Vagina (tissue), 2 donors: ENCODE results near the gene ALDH1L1. TPM values are rescaled to one million over a fixed set of nuclear protein-coding genes. Genes with fewer than 3 reads are reported as not detected.
A peak's percentile ranks its signal among the peaks of the same experiment; 100 is the strongest.

Experiments
- DNase-seq, 2 donors: peaks; one replicate each; pipeline ENCODE4 v3.0.0-alpha.2; 2017; ENCODE audit errors: extremely low spot score in 2 of 2
- H3K27ac ChIP-seq: fragments of 200-600 bp; sonication (generic); one replicate; pipeline ENCODE4 v1.5.1; 2019
- H3K27me3 ChIP-seq: fragments of 200-600 bp; sonication (generic); one replicate; pipeline ENCODE4 v1.5.1; 2019
- H3K36me3 ChIP-seq, 2 donors: fragments of 200-600 bp; sonication (generic); one replicate each; pipeline ENCODE4 v1.5.1; 2017 to 2019
- H3K4me1 ChIP-seq: fragments of 200-600 bp; sonication (generic); one replicate; pipeline ENCODE4 v1.5.1; 2019
- H3K4me3 ChIP-seq, 2 donors: fragments of 200-600 bp; sonication (generic); 1 replicate in 1 of 2; 2 replicates in 1 of 2; pipeline ENCODE4 v1.5.1; 2016 to 2019
- H3K9me3 ChIP-seq: fragments of 200-600 bp; sonication (generic); one replicate; pipeline ENCODE4 v1.5.1; 2019
- CTCF ChIP-seq, 3 experiments: fragments of 450-650 bp in 2 of 3; fragments of 200-600 bp in 1 of 3; sonication (generic) in 1 of 3; IDR thresholded peaks; one replicate each; pipeline ENCODE4 v1.5.1; 2017 to 2019; ENCODE audit warnings: antibody characterized with exemption in 3 of 3, mild to moderate bottlenecking in 2 of 3, moderate library complexity in 2 of 3
- POLR2A ChIP-seq, 2 donors: fragments of 450-650 bp; IDR thresholded peaks; one replicate each; pipeline ENCODE4 v1.6.1; 2017; ENCODE audit warnings: antibody characterized with exemption in 2 of 2, mild to moderate bottlenecking in 2 of 2, moderate library complexity in 2 of 2
- POLR2AphosphoS5 ChIP-seq, 2 donors: sonication (generic); formaldehyde crosslinking; IDR thresholded peaks; one replicate each; pipeline ENCODE4 v1.9.0; 2017; ENCODE audit warnings: antibody characterized with exemption in 2 of 2, mild to moderate bottlenecking in 2 of 2, low read depth in 1 of 2; ENCODE audit not compliant: insufficient read depth in 1 of 2
- intact Hi-C: fragments of 100-400 bp; cut with DNase I; formaldehyde crosslinking; loops from one replicate; pipeline ENCODE4 v1.15.1; 2023
- total RNA-seq: library from RNA; depleted of rRNA; stranded (reverse); fragments of >200 nt; gene quantifications from one replicate; pipeline ENCODE4 v1.2.3, GENCODE V29; 2016

The ALDH1L1 gene
- total RNA-seq, 1 donor from 2014 or later = 19.2 TPM

DNA sequence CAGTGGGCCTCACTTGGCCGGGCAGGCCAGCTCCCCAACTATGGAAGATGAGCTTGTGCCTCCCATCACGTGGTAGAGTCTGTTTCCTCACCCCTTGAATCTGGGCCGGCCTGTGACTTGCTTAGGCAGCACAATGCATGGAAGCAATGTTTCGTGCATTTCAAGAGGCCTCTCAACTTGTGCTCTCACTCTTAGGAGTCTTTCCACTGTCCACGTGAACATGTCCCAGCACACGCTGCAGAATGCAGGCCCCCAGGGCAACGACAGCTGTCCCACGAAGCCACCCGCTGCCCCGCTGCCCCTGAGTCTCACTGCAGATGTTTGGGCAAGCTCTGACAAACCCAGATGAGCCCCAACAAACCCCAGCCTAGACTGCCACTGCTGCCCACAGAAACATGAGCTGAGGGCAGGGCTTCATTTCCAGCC, 69.2 kb downstream of the ALDH1L1 start:
- Histone ChIP-seq H3K4me1 (no peaks in the 10 kb centered on the region), H3K27ac (no peak overlapping the region), H3K36me3 (no peaks in the 10 kb centered on the region), H3K4me3 (no peak overlapping the region), H3K27me3 (no peaks in the 10 kb centered on the region), H3K9me3 (no peaks in the 10 kb centered on the region)
- TF ChIP-seq CTCF (IDR thresholded peaks at IDR 0.05) (no peak), POLR2AphosphoS5 (IDR thresholded peaks at IDR 0.05; ENCODE audit: insufficient read depth in 1 of 2, low read depth in 1 of 2) (no peak), POLR2A (IDR thresholded peaks at IDR 0.05) (no peak)
- intact Hi-C loops = no loop called here
- DNase-seq = peak in 1 of 2 donors; percentile 49

GRCh38 chr3:126110431-126111125, 69.8 kb downstream of the ALDH1L1 start:
- no peak for TF ChIP-seq POLR2AphosphoS5 (IDR thresholded peaks at IDR 0.05; ENCODE audit: insufficient read depth in 1 of 2, low read depth in 1 of 2)
- no peak for TF ChIP-seq CTCF (IDR thresholded peaks at IDR 0.05)
- no peak for TF ChIP-seq POLR2A (IDR thresholded peaks at IDR 0.05)
- no peaks in the 10 kb centered on the region for H3K9me3 ChIP-seq
- no peaks in the 10 kb centered on the region for H3K36me3 ChIP-seq
- intact Hi-C loops = no loop called here
- DNase-seq = peak in 1 of 2 donors; percentile 58
- H3K27me3 ChIP-seq = no peaks in the 10 kb centered on the region
- no peak overlapping the region for H3K27ac ChIP-seq
- no peaks in the 10 kb centered on the region for H3K4me1 ChIP-seq
- no peak overlapping the region for H3K4me3 ChIP-seq

- no peaks in the 10 kb centered on the region for H3K36me3 ChIP-seq
- no peak overlapping the region for H3K4me3 ChIP-seq
- no peaks in the 10 kb centered on the region for H3K27me3 ChIP-seq
- no peak overlapping the region for H3K27ac ChIP-seq
- TF ChIP-seq POLR2AphosphoS5 (IDR thresholded peaks at IDR 0.05; ENCODE audit: insufficient read depth in 1 of 2, low read depth in 1 of 2) = no peak
- TF ChIP-seq POLR2A (IDR thresholded peaks at IDR 0.05) = no peak
- no peak for TF ChIP-seq CTCF (IDR thresholded peaks at IDR 0.05)
- H3K4me1 ChIP-seq = no peaks in the 10 kb centered on the region
- DNase-seq = peak in 1 of 2 donors; percentile 49
- intact Hi-C loops = no loop called here
- no peaks in the 10 kb centered on the region for H3K9me3 ChIP-seq
These were observed 70.5 kb downstream of the ALDH1L1 start for GRCh38 chr3:126109880-126110235.

GRCh38 chr3:126109146-126109879, 71.1 kb downstream of the ALDH1L1 start:
- DNase-seq = peak; percentile 54 to 96
- intact Hi-C loops = no loop called here
- H3K36me3 ChIP-seq = no peaks in the 10 kb centered on the region

More at GRCh38 chr3:126109146-126109879, 71.1 kb downstream of the ALDH1L1 start:
- Histone ChIP-seq H3K27ac (no peak overlapping the region), H3K27me3 (no peaks in the 10 kb centered on the region), H3K4me1 (no peaks in the 10 kb centered on the region), H3K4me3 (no peak overlapping the region), H3K9me3 (no peaks in the 10 kb centered on the region)
- no peak for TF ChIP-seq POLR2A (IDR thresholded peaks at IDR 0.05)
- no peak for TF ChIP-seq POLR2AphosphoS5 (IDR thresholded peaks at IDR 0.05; ENCODE audit: insufficient read depth in 1 of 2, low read depth in 1 of 2)
- TF ChIP-seq CTCF (IDR thresholded peaks at IDR 0.05) = no peak
